Activated effector memory CD4-positive, alpha-beta T cell treated with anti-CD3 and anti-CD28 coated beads, Interleukin-2, amount 50 U/mL, for 16 hours (primary cell): ENCODE results near the gene PLSCR5.
A peak's percentile ranks its signal among the peaks of the same experiment; 100 is the strongest.

ENCODE experiments used
- DNase-seq: peaks from one replicate; pipeline ENCODE4 v3.0.0-alpha.2; 2020

Gene PLSCR5

DNA sequence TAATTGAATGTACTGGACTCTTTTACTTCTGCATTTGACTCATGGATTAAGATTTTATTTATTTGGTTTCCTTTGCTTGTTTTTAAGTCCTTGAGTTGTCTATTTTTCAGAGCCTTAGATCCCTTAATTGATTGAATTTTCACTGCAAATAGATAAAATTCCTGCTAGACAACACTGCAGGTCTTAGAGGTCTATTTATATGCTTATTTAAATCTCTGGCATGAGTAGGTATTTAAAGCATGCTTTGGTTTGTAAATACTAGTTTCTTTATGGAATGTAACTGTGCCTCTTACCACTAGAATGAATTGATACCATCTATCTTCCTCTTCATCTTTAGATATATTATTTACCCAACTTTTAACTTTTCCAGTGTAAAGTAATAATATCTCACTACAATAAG lies 20.0 kb downstream of the PLSCR5 start:
- no peak for DNase-seq

DNA sequence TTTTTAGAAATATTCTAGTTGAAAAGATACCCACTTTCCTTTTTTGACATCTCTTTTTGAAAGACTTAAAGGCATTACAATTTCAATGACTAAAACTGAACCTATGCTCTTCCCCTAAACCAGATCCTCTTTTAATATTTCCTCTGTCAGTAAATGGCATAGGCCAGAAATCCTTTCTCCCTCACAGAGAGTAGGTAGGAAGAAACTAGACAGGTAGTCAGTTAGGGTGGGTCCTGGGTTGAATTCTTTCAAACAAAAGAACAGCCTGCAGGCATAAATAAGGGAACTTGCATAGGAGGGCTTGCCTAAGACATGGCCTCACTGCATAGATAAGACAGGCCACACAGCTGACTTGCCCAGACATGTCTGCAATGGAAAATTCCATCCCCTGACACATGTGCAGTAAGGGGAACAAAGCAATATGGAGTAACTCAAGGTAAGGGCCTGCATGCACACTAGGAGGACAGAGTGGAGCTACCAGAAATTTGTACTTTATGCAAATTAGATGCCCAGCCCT lies 23.1 kb downstream of the PLSCR5 start:
- no peak for DNase-seq

DNA sequence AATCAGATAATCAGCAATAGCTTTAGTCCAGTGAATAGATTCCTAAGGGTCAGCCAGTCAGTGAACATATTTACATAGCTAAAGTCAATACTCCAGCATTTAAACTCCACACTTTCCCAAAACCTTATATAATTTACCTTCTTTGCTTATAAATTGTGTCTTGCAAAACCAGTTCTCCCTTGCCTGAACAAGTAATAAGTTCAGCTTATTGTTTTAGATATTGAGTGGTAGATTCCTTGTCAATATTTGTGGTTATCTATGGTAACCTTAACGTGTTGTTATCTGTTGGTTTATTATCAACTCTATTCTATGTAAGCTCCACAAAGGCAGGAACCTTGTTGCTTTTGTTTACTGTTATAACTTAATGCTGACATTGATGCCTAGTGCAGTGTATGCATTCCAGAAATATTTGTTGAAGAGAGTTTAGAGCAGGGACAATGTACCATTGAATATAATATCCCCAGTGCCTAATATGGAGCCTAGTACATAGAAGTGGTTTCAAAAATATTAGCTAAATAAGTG lies 24.0 kb downstream of the PLSCR5 start:
- no peak for DNase-seq

DNA sequence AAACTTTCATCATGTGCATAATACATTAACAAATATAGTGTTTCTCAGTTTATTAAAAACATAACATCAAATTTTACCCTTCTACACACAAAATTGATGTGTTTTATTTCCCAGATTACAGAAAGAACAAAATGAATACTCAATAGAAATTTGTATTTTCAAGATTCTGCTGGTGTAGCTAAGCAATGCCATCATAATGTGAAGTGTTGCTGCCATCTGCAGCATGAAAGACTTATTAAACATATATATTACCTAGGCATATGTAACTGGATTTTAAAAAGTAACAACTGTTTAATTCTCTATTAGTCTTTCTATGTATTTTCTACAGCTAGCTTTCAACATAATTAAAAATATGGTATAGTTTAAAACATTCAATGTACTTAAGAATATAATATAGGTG lies 27.5 kb downstream of the PLSCR5 start:
- no peak for DNase-seq

DNA sequence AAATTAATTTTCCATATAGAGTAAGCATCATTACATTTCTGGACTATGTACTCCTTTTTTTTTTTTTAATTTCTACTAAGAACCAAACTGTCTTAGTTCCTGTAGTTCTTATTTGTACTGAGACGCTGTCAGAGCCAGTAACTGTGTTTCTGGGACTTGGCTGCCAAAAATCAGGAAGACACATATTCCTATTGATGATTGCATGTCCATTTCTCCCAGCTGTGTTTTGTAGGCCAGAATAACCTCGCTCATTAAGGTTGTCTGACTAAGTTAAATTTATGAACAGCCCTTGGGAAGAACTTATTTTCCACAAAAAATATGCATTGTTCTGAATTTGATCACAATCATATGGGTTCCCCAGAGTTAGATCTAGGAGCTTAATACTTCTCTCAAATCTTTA lies 29.5 kb downstream of the PLSCR5 start:
- DNase-seq: no peak

DNA sequence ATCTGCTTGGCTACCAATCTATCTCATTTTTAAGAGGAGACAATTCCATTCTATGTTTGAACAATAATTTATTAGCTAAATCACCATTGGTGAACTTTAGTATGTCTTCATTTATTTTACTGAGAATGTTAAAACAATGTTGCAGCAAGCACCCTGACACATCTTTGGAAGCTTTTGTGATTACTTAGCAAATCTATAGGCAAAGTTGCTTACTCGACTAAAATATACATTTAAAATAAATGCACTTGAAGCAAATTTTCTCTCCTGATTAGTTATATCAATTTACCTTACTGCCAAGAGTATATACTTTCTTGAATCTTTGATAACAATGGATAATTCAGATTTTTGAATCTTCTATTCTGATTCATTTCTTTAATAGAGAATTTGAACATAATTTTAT lies 31.0 kb downstream of the PLSCR5 start:
- DNase-seq: no peak

DNA sequence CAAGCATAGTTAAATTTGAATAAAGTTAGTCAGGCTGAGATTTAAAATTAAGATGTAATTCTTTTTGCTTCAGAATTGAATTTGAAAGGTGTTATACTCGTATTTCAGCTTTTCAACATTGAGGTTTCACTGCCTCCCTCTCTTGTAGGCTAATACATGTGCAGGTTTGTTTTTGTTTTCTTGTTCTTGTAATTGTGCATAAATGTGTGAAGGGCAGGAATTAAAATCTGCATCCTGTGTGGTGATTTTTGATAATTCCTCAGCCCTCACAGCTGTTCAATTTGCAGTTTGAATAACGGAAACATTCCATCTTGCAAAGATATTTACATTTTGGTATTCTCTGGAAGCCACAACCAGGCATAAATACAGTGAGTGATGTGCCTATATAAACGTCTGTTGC lies 35.8 kb downstream of the PLSCR5 start:
- DNase-seq: no peak

DNA sequence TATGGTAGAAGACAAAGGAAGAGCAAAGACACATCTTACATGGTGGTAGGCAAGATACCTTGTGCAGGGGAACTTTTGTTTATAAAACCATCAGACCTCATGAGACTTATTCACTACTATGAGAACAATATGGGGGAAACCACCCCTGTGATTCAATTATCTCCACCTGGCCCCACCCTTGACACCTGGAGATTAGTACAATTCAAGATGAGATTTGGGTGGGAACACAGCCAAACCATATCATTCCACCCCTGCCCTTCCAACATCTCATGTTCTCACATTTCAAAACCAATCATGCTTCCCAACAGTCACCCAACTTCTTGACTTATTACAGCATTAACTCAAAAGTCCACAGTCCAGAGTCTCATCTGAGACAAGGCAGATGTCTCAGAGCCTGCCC lies 39.0 kb downstream of the PLSCR5 start:
- no peak for DNase-seq

DNA sequence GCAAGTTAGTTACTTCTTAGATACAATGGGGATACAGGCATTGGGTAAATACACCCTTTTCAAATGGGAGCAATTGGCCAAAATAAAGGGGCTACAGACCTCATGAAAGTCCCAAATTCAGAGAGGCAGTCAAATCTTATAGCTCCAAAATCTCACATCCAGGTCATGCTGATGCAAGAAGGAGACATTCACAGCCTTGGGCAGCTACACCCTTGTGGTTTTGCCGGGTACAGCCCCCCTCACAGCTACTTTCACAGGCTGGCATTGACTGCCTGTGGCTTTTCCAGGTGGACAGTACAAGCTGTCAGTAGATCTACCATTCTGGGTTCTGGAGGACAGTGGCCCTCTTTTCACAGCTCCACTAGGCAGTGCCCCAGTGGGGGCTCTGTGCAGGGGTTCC lies 43.3 kb downstream of the PLSCR5 start:
- DNase-seq: no peak

DNA sequence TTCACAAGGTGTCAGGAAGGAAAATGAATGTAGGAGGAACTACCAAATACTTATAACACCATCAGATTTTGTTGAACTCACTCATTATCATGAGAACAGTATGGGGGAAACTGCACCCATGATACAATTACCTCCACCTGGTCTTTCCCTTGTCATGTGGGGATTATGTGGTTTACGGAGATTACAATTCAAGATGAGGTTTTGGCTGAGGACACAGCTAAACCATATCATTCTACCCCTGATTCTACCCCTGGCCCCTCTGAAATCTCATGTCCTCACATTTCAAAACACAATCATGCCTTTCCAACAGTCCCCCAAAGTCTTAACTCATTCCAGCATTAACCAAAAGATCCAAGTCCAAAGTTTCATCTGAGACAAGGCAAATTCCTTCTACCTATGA lies 43.7 kb downstream of the PLSCR5 start:
- no peak for DNase-seq

DNA sequence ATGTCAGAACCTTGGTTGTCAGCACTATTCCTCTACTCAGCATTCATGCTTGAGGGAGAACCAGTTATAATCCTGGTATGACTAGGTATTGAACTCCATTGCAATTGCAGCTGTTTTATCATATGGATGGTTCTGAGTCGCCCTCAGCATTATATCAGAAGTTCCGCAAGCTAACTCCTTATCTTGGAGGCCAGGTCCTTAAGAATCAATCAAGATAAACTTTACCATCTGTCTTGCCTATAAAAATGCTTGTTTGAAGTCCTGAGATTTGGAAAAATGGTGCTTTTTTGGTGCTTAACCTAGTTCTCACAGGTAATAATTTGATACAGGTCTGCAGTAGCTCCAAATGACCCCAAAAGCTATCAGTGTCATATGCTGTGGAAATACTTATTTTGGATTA lies 44.5 kb downstream of the PLSCR5 start:
- DNase-seq: no peak

DNA sequence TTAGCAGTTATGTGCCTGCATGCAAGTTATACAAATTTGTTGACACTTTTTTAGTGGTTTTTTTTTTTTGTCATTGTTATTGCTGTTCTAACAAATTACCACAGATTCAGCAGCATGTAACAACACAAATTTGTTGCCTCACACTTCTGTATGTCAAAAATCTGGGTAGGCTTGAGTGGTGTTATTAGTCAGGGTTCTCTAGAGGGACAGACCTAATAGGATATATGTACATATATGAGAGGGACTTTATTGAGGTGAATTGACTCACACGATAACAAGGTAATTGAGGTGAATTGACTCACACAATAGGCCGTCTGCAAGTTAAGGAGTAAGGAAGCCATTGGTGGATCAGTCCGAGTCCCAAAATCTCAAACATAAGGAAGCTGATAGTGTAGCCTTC lies 45.8 kb downstream of the PLSCR5 start:
- no peak for DNase-seq

DNA sequence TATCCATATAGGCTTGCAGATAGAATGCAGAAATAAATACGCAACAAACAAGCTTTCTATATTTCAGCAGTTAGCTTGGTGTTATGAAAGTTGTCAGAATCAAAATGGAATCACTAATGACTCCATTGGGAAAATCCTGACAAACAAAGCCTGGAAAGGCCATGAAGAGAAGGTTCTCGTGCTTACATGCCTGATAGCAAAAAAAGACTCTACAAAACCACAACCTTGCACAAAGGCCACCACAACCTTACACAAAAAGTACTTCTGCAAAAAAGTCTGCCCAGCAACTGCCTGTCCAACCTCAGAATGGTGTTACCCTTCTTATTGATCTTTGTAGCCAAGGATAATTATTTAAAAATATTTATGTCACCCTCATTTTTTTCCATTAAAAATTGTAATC lies 46.4 kb downstream of the PLSCR5 start:
- DNase-seq: no peak

DNA sequence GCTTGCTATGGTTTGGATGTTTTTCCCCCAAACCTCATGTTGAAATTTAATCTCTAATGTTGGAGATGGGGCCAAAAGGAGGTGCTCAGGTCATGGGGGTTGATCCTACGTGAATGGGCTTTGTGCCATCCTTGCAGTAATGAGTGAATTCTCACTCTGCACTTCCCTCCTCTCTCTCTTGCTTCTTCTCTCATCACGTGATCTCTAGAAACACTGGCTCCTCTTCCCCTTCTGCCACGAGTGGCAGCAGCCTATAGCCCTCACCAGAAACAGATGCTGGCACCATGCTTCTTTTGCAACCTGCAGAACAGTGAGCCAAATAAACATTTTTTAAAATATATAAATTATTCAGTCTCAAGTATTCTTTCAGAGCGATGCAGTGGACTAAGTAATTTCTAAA lies 47.4 kb downstream of the PLSCR5 start:
- no peak for DNase-seq

DNA sequence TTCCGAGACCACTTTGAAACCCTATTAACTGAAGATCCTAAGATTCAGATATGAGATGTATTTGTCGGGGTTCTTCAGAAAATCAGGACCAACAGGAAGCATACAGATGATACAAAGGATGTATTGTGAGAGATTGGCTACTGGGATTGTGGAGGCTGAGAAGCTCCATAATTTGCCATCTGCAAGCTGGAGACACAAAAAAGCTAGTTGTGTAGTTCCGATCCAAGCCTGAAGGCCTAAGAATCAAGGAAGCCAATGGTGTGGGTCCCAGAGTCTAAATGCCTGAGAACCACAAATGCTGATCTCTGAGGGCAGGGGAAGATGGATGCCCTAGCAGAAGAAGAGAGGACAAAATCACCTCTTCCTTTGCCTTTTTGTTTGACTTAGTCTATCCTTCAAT lies 49.8 kb downstream of the PLSCR5 start:
- DNase-seq: no peak

DNA sequence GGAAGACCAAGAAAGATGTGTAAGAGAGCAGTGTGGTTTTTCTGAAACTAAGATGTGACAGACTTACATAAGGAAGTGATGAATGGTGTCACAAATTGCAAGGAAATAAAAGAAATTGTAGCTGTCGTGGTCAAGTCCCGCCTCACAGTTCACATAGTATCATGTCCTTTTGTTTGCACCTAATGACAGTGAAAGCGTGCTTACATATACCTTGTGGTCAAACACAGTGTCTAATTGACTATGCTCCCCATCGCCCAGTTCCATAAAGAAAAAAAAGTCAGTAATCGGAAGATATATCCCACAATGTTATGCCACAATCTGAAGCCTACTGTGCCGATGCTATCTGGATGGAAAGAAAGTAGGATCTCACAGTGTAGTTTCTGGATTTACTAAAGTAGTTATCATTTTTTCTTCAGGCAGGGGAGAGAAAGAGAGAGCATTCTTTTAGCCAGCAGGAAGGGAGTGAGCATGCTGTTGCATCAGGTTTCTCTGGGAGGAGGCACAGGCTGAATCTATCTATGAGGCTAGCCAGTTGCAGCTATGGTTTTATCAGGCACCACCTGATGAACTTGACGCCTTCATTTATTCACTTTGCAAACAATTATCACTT lies 50.9 kb downstream of the PLSCR5 start:
- DNase-seq: no peak

DNA sequence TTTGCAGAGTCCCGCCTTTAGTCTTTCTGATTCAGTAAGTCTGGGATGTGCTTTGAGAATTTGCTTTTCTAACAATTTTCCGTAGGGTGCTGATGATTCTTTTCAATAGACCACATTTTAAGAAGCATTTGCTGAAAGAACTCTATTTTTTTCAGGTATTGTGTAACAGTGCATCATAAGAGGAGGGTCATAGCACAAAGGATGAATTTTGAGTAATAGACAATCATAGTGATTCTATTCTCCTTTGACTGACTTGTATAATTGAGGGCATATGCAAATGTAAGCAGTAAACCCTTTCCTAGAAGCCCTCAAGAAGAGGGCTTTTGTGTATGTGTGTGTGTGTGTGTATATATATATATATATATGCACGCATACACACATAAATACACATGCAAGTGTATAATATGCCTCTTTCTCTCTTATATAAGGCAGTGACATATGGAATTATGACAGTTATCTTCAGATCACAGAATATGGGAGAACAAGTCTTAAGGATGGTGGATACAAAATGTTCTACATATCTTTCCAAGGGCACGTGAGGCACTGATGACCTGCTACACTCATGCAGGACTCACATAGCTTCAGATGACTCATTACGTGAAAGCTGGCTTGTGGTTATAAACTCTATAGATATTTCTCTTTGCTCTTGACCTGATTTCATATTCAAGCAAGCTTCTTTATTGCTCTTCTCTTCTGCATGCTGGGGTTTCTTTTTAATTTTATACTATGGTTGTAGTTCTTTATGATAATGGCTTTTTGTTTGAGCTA lies 54.2 kb downstream of the PLSCR5 start:
- DNase-seq: no peak

DNA sequence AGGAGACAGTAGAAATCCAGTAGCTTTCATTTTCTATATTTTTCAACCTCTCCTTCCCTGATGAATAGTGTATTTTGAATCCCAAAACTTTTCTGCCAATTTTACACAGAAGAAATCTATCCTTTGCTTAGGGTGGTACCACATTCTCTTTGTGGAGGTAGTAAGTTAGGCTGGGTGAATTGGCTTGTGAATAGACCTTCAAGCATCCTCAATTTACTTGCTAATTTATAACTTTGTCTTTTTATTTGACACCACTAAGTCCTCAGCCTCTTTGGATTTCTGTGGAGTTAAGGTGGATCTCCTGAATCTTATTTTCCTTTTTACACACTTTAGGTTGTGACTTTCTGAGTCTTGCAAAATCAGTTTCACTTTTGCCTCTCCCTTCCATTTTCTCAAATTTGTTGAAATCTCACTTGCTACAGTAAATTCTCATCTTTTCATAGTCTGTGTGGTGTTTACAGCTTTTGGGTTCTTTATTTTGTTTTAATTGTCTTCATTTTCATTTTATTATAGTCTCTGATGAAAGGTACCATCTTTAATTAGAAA lies 55.0 kb downstream of the PLSCR5 start:
- DNase-seq: no peak

DNA sequence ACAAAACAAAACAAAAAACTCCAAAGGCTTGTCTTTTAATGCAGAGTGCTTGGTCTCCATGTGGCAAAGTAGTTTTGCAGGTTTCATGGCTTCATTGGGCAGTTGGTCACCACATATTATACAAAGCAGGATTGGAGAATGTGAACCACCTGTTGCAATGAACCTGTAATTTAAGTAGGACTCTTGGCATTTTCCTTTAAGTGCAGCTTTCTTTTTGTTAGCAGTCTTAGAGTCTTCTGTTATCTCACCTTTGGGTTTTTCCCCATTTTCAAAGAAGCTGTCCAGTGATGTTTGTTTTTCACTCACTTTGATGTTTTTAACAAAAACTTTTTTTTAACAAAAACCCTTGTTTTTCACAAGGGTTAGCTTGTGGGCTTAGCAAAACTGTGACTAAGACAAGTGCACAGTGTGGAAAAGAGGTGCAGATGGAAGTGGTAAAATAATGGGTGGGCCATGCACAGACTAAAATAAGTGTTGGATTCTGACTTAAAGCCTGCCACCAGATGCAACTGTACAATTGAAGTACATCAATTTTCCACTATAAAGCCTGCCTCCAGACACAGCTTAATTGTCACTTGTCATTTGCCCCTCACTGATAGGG lies 57.8 kb downstream of the PLSCR5 start:
- no peak for DNase-seq

DNA sequence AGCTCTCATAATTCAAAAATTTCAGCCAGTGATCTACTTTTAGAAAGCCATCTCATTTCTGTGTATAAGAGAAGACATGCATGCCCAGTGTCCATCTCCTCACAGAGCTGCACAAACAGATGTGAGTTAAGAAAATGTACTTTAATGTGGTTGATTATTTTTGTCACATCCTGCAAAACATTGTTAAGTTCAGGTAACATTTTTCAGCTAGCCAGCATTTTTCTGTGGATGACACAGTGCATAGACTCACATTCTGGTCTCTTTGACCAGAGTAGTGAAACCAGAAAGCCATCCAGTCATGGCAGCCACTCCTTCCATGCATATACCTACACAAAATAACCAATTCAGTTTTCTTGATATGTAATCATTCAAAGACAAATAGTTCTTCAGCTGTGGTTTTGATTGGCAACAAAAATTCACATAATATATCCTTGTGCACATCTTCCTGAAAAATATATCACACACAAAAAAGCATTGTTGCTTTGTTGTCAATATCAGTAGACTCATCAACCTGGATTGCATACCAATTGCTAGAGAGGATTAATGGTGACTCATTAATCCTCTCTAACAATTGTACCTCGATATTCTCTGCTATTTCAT lies 58.7 kb downstream of the PLSCR5 start:
- no peak for DNase-seq

DNA sequence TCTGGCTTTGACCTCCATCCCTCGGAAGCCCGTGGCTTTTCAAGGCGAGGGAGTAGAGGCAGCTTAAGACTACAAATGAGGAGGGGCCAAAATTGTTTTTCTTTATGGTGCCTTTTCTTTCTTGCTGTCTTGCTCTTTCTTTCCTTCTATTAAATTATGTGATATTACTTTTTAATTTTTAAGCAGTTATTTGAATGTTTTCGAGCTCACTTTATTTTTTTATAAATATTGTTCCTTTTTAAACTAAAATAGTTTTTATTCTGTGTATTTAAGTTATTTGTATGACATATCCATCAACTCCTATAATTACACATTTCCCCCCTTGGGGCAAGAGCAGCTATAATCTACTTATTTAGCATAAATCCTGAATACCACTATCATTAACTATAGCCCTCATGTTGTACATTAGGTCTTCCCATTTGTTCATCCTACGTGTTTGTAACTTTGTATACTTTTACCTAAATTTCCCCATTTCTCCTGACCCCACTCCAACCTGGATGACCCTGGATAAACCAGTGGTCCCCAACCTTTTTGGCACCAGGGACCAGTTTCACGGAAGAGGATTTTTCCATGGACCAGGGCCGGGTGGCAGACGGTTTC lies 60.1 kb downstream of the PLSCR5 start:
- DNase-seq: no peak

DNA sequence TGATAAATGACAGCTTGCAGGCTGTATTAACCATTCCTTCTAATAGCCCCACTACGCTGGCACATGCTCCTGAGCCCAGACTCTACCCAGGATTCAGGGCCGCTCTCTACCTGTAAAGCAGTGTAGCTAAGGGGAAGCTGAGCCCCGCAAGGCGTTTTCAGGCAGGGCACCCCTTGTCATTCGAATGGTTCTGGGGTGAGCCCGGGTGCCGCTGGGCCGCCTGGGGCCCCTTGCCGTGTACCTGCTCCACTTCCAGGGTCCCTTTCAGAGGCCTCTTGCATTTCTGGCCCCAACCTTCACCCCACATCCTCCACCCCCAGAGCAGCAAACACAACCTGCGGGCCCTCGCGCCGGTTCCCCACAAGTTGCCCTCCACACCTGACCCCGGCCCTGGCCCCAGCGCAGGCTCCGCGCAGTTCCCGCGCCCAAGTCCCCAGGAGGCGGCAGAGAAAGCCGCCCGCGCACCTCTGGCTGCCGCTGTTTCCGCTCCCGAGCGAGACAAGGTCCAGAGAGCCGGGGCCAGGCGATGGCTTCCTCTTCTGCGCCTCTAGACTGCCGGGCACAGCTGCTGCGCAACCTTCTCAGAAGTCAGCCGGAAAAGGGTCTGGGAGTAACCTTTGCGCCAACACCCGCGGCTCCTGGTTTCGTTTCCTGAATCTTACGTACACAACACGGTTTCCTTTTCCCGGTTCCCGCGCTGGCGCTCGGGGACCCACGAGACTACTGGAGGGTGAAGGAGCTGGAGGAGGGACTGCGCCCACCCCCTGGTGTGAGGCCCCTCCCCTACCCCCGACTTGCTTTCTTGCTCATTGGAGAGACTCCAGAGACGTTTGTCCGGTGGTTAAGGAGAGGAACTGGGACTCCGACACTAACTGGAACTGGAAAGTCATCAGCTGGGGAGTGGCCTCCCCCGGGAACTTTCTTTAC lies 60.9 kb downstream of the PLSCR5 start, which contains the start of gene PLSCR1:
PLSCR1 (minus strand) TSS at position 606 of the 927 bp plus-strand sequence. CDS start 8,055 bp downstream, outside the sequence.
- DNase-seq: peak; percentile 85
